AG09319 (cell line): ENCODE measurements around the gene GRIP1.

Experiments
- DNase-seq: peaks from one replicate; pipeline ENCODE4 v3.0.0-alpha.2; 2010; ENCODE audit warnings: low read depth; ENCODE audit errors: extremely low read depth
- CTCF ChIP-seq: IDR thresholded peaks from 2 replicates; pipeline ENCODE4 v1.5.1; 2011; ENCODE audit warnings: low read depth, mild to moderate bottlenecking, inconsistent platforms, low read length, moderate library complexity

Gene GRIP1

GRCh38 chr12:66627988-66628317 lies 50.9 kb downstream of the GRIP1 start:
- TF ChIP-seq CTCF, result no peak
- no peak for DNase-seq

- DNase-seq, result no peak
- TF ChIP-seq CTCF, result no peak
Measured at GRCh38 chr12:66627270-66627987, 51.4 kb downstream of the GRIP1 start.

GRCh38 chr12:66624806-66625205 lies 54.1 kb downstream of the GRIP1 start:
- TF ChIP-seq CTCF, result no peak
- DNase-seq, result no peak

GRCh38 chr12:66623455-66623854 lies 55.4 kb downstream of the GRIP1 start:
- no peak for DNase-seq
- no peak for TF ChIP-seq CTCF

GRCh38 chr12:66620688-66621087 lies 58.2 kb downstream of the GRIP1 start:
- no peak for DNase-seq
- TF ChIP-seq CTCF, result no peak

- DNase-seq, result no peak
- TF ChIP-seq CTCF, result no peak
Measured at GRCh38 chr12:66620026-66620425, 58.9 kb downstream of the GRIP1 start.

GRCh38 chr12:66617991-66618390 lies 60.9 kb downstream of the GRIP1 start:
- no peak for DNase-seq
- TF ChIP-seq CTCF, result no peak
